Keratinocyte (primary cell): ENCODE measurements around the gene OR9G4. TPM values are rescaled to one million over a fixed set of nuclear protein-coding genes. Genes with fewer than 3 reads are reported as not detected.

Experiments
- DNase-seq: peaks from one replicate; pipeline ENCODE4 v3.0.0-alpha.2; 2011; ENCODE audit warnings: low read depth, missing footprints, low spot score
- FAIRE-seq: peaks from 2 replicates; lab custom pipeline; 2011; peaks lifted over from hg19 to GRCh38; lab: Jason Lieb, UNC
- H2AFZ ChIP-seq: 2 replicates; pipeline ENCODE4 v1.6.0; 2012; ENCODE audit warnings: low read length, control low read depth, inconsistent platforms; ENCODE audit not compliant: control insufficient read depth
- H3K27ac ChIP-seq: 2 replicates; pipeline ENCODE4 v1.5.1; 2011; ENCODE audit warnings: low read length; ENCODE audit not compliant: control insufficient read depth, insufficient read depth
- H3K27me3 ChIP-seq: 3 replicates; pipeline ENCODE4 v1.6.0; 2011; ENCODE audit warnings: low read length; ENCODE audit not compliant: control insufficient read depth, insufficient read depth; ENCODE audit errors: extremely low read depth
- H3K36me3 ChIP-seq, 2 experiments: 2 replicates in 1 of 2; 3 replicates in 1 of 2; pipeline ENCODE4 v1.5.1; 2011; ENCODE audit warnings: low read length in 2 of 2, mild to moderate bottlenecking in 1 of 2; ENCODE audit not compliant: control insufficient read depth in 2 of 2, insufficient read depth in 2 of 2; ENCODE audit errors: extremely low read depth in 1 of 2
- H3K4me1 ChIP-seq: 3 replicates; pipeline ENCODE4 v1.5.1; 2011; ENCODE audit warnings: low read length; ENCODE audit not compliant: control insufficient read depth, insufficient read depth; ENCODE audit errors: extremely low read depth
- H3K4me2 ChIP-seq: 3 replicates; pipeline ENCODE4 v1.6.0; 2011; ENCODE audit warnings: low read depth, low read length; ENCODE audit not compliant: control insufficient read depth, insufficient read depth; ENCODE audit errors: extremely low read depth
- H3K4me3 ChIP-seq, 3 experiments: fragments of 200-600 bp in 1 of 3; sonication (generic) in 1 of 3; 2 replicates in 2 of 3; 3 replicates in 1 of 3; pipeline ENCODE4 v1.5.1; 2011 to 2016; ENCODE audit warnings: low read length in 3 of 3, mild to moderate bottlenecking in 3 of 3, control low read depth in 2 of 3, inconsistent platforms in 1 of 3, low read depth in 1 of 3, mixed read lengths in 1 of 3, mixed run types in 1 of 3, moderate library complexity in 1 of 3; ENCODE audit not compliant: control insufficient read depth in 2 of 3, insufficient read depth in 2 of 3; ENCODE audit errors: extremely low read depth in 1 of 3
- H3K79me2 ChIP-seq: 2 replicates; pipeline ENCODE4 v1.6.0; 2012; ENCODE audit warnings: low read length; ENCODE audit not compliant: control insufficient read depth, insufficient read depth
- H3K9ac ChIP-seq: 3 replicates; pipeline ENCODE4 v1.6.0; 2011; ENCODE audit warnings: low read length; ENCODE audit not compliant: control insufficient read depth, insufficient read depth; ENCODE audit errors: extremely low read depth
- H3K9me1 ChIP-seq: 3 replicates; pipeline ENCODE4 v1.6.0; 2011; ENCODE audit warnings: low read length; ENCODE audit not compliant: control insufficient read depth, insufficient read depth; ENCODE audit errors: extremely low read depth
- H3K9me3 ChIP-seq: 2 replicates; pipeline ENCODE4 v1.5.1; 2012; ENCODE audit warnings: low read depth, low read length; ENCODE audit not compliant: control insufficient read depth
- H4K20me1 ChIP-seq: 3 replicates; pipeline ENCODE4 v1.6.0; 2011; ENCODE audit warnings: low read length; ENCODE audit not compliant: control insufficient read depth, insufficient read depth; ENCODE audit errors: extremely low read depth
- CTCF ChIP-seq, 3 experiments: IDR thresholded peaks in 1 of 3; conservative IDR thresholded peaks in 1 of 3; optimal IDR thresholded peaks in 1 of 3; 2 replicates in 2 of 3; 3 replicates in 1 of 3; pipeline versions ENCODE3 to v1.5.1; 2011; ENCODE audit warnings: low read length in 3 of 3, mild to moderate bottlenecking in 3 of 3, moderate library complexity in 2 of 3, control low read depth in 1 of 3, inconsistent platforms in 1 of 3; ENCODE audit not compliant: insufficient read depth in 2 of 3; ENCODE audit errors: extremely low read depth in 1 of 3
- EZH2 ChIP-seq: IDR thresholded peaks from one replicate; pipeline ENCODE4 v1.6.1; 2012; ENCODE audit warnings: inconsistent platforms, mild to moderate bottlenecking, low read length, moderate library complexity
- dilution Hi-C: fragments of 300-500 bp; cut with MboI; formaldehyde crosslinking; loops from one replicate; pipeline ENCODE4 v1.7.0; 2020; ENCODE audit warnings: low sequenced_read_pairs; ENCODE audit not compliant: extremely low pct_ligation_motif_present
- polyA plus RNA-seq, 5 experiments: library from polyadenylated mRNA; depleted of rRNA in 3 of 5; stranded (reverse) in 3 of 5; stranded (forward) in 1 of 5; unstranded in 1 of 5; fragments of >200 nt; gene quantifications; 1 replicate in 1 of 5; 2 replicates in 3 of 5; 3 replicates in 1 of 5; pipeline versions ENCODE4 v1.2.1 to v1.2.3, GENCODE V29; 2011 to 2012; ENCODE audit warnings: missing spikeins in 2 of 5, low read depth in 1 of 5, low replicate concordance in 1 of 5

The OR9G4 gene
- polyA plus RNA-seq, 1 donor (not counting 4 experiments of a cell fraction or from before 2014, with no cell fraction given), result not detected

- DNase-seq, result no peak
- Histone ChIP-seq H2AFZ (no peak overlapping the region), H3K79me2 (no peaks in the 10 kb centered on the region), H3K9ac (no peak overlapping the region), H3K27me3 (no peaks in the 10 kb centered on the region), H4K20me1 (no peaks in the 10 kb centered on the region), H3K4me2 (no peak overlapping the region), H3K4me1 (no peaks in the 10 kb centered on the region), H3K36me3 (no peaks in the 10 kb centered on the region), H3K9me3 (no peaks in the 10 kb centered on the region), H3K9me1 (no peaks in the 10 kb centered on the region), H3K27ac (no peak overlapping the region), H3K4me3 (no peak overlapping the region)
- TF ChIP-seq CTCF (optimal IDR thresholded peaks at IDR 0.05 in 1 of 3, IDR thresholded peaks at IDR 0.05 in 1 of 3, conservative IDR thresholded peaks at IDR 0.05 in 1 of 3; ENCODE audit: extremely low read depth in 1 of 3, insufficient read depth in 2 of 3, low read length in 3 of 3), result no peak
- no peak for FAIRE-seq
- dilution Hi-C loops, result no loop called here
These were observed 1.7 kb upstream of the OR9G4 start for GRCh38 chr11:56750190-56750589.

- dilution Hi-C loops, result no loop called here
- H3K36me3 ChIP-seq, result no peaks in the 10 kb centered on the region
- FAIRE-seq, result no peak
These were observed 7.6 kb downstream of the OR9G4 start for GRCh38 chr11:56740886-56741285.

More at GRCh38 chr11:56740886-56741285, 7.6 kb downstream of the OR9G4 start:
- Histone ChIP-seq H2AFZ (no peak overlapping the region), H3K4me2 (no peak overlapping the region), H3K4me1 (no peaks in the 10 kb centered on the region), H3K9me1 (no peaks in the 10 kb centered on the region), H3K4me3 (no peak overlapping the region), H3K27me3 (no peaks in the 10 kb centered on the region), H3K9me3 (no peaks in the 10 kb centered on the region), H4K20me1 (no peaks in the 10 kb centered on the region), H3K27ac (no peak overlapping the region), H3K9ac (no peak overlapping the region), H3K79me2 (no peaks in the 10 kb centered on the region)
- TF ChIP-seq EZH2 (no peak), CTCF (optimal IDR thresholded peaks at IDR 0.05 in 1 of 3, IDR thresholded peaks at IDR 0.05 in 1 of 3, conservative IDR thresholded peaks at IDR 0.05 in 1 of 3; ENCODE audit: extremely low read depth in 1 of 3, insufficient read depth in 2 of 3, low read length in 3 of 3) (no peak)
- no peak for DNase-seq
